HUES6 (cell line): ENCODE results near the gene HAND1.

Experiments used
- H3K27ac ChIP-seq: 2 replicates; pipeline ENCODE4 v1.7.0; 2013; ENCODE audit warnings: low read depth, mild to moderate bottlenecking, low read length, inconsistent platforms
- H3K27me3 ChIP-seq: 2 replicates; pipeline ENCODE4 v1.6.1; 2013; ENCODE audit warnings: low read length; ENCODE audit not compliant: control insufficient read depth, insufficient read depth
- H3K36me3 ChIP-seq: 2 replicates; pipeline ENCODE4 v1.6.1; 2013; ENCODE audit warnings: low read length; ENCODE audit not compliant: control insufficient read depth, insufficient read depth
- H3K4me1 ChIP-seq: 2 replicates; pipeline ENCODE4 v1.6.1; 2013; ENCODE audit warnings: low read length; ENCODE audit not compliant: control insufficient read depth, insufficient read depth
- H3K4me3 ChIP-seq: 2 replicates; pipeline ENCODE4 v1.5.1; 2013; ENCODE audit warnings: low read depth, low read length
- H3K9ac ChIP-seq: one replicate; pipeline ENCODE4 v1.6.1; 2013; ENCODE audit warnings: mild to moderate bottlenecking, low read length
- H3K9me3 ChIP-seq: 2 replicates; pipeline ENCODE4 v1.6.1; 2013; ENCODE audit warnings: low read depth, low read length; ENCODE audit not compliant: control insufficient read depth, insufficient read depth

HAND1 gene

DNA sequence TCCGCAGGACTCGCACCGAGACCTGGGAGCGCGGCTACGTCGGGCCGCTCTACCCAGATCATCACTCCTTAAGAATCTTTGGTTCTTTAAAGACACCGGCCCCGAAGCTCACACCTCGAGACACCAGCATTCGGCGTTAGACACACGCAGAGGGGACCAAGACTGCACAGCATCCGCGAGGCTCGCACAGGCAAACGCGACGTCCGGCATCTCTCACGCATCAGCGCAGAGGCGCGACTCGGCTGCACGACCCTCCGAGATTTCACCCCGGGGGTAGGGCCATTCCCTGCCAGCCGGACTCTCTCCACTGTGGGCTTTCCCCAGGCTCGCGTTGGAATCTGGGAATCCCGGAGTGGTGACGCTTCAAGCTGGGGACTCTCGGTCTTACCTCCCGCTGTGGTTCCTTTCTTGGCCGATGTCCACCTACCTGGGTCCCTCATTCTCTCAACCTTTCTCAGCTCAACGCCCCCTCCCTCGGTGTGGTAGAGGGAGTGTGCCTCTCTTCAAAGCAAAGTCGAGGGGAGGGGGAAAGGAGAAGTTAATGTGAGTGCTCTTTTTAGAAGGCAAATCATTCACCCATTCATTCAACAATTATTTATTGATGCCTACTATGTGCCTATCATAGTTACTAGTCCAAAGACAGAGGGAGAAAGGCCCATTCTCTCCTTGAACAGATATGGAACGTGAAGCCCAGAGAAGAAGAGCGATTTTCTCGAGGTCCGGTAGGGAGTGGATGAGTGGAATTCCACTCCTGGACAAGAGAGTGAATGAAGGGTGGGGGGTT lies 1.3 kb upstream of the HAND1 start:
- Histone ChIP-seq H3K36me3 (peaks cover 11% of the 10 kb centered on the region; the same call in 1 of the 2 replicates), H3K27ac (peak overlapping the region; percentile 52; the same call in 1 of the 2 replicates), H3K9me3 (no peaks in the 10 kb centered on the region), H3K27me3 (peaks cover 99% of the 10 kb centered on the region), H3K9ac (peak overlapping the region; percentile 88), H3K4me3 (peak overlapping the region; percentile 68), H3K4me1 (peaks cover 76% of the 10 kb centered on the region)

DNA sequence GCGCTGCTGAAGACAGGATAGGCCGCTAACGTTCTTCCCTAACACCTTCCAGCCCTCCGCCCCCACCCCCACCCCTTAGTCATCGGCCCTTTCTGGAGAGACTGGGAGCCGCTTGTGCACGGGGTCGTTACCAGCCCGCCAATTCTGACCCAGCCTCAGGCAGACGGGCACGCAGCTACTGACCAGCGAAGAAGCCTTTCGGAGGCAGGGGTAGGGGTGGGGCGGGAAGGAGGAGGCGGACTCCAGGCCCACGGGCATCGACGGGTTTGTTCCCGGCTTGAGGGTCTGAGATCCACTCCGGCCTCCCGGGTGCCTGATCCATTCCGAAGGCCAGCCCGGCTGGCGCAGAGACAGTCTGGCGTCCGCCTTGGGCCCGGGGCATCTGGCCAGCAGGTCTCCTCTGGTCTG lies 729 bp upstream of the HAND1 start:
- Histone ChIP-seq H3K27me3 (peaks cover 99% of the 10 kb centered on the region), H3K9me3 (no peaks in the 10 kb centered on the region), H3K4me3 (peak overlapping the region; percentile 68), H3K4me1 (peaks cover 74% of the 10 kb centered on the region), H3K36me3 (peaks cover 11% of the 10 kb centered on the region; the same call in 1 of the 2 replicates), H3K9ac (peak overlapping the region; percentile 88), H3K27ac (peak overlapping the region; percentile 52; the same call in 1 of the 2 replicates)

GRCh38 chr5:154477382-154478223 lies 424 bp downstream of the HAND1 start:
- Histone ChIP-seq H3K27ac (no peak overlapping the region; the same call in 1 of the 2 replicates), H3K4me3 (peak overlapping the region; percentile 68), H3K36me3 (peaks cover 11% of the 10 kb centered on the region; the same call in 1 of the 2 replicates), H3K9ac (peak overlapping the region; percentile 97), H3K27me3 (peaks cover 99% of the 10 kb centered on the region), H3K4me1 (peaks cover 68% of the 10 kb centered on the region), H3K9me3 (no peaks in the 10 kb centered on the region)

- Histone ChIP-seq H3K4me1 (peaks cover 60% of the 10 kb centered on the region), H3K36me3 (peaks cover 11% of the 10 kb centered on the region; the same call in 1 of the 2 replicates), H3K9me3 (no peaks in the 10 kb centered on the region), H3K27ac (peak overlapping the region; percentile 23; the same call in 1 of the 2 replicates), H3K27me3 (peaks cover 99% of the 10 kb centered on the region), H3K9ac (peak overlapping the region; percentile 97), H3K4me3 (peak overlapping the region; percentile 68)
Observed at GRCh38 chr5:154476354-154477205, 1.4 kb downstream of the HAND1 start.

GRCh38 chr5:154475591-154476353 lies 2.3 kb downstream of the HAND1 start:
- peak overlapping the region; percentile 97 for H3K9ac ChIP-seq
- no peaks in the 10 kb centered on the region for H3K9me3 ChIP-seq
- peak overlapping the region; percentile 23; the same call in 1 of the 2 replicates for H3K27ac ChIP-seq
- peaks cover 11% of the 10 kb centered on the region; the same call in 1 of the 2 replicates for H3K36me3 ChIP-seq
- peaks cover 99% of the 10 kb centered on the region for H3K27me3 ChIP-seq
- peak overlapping the region; percentile 68 for H3K4me3 ChIP-seq
- H3K4me1 ChIP-seq = peaks cover 60% of the 10 kb centered on the region

DNA sequence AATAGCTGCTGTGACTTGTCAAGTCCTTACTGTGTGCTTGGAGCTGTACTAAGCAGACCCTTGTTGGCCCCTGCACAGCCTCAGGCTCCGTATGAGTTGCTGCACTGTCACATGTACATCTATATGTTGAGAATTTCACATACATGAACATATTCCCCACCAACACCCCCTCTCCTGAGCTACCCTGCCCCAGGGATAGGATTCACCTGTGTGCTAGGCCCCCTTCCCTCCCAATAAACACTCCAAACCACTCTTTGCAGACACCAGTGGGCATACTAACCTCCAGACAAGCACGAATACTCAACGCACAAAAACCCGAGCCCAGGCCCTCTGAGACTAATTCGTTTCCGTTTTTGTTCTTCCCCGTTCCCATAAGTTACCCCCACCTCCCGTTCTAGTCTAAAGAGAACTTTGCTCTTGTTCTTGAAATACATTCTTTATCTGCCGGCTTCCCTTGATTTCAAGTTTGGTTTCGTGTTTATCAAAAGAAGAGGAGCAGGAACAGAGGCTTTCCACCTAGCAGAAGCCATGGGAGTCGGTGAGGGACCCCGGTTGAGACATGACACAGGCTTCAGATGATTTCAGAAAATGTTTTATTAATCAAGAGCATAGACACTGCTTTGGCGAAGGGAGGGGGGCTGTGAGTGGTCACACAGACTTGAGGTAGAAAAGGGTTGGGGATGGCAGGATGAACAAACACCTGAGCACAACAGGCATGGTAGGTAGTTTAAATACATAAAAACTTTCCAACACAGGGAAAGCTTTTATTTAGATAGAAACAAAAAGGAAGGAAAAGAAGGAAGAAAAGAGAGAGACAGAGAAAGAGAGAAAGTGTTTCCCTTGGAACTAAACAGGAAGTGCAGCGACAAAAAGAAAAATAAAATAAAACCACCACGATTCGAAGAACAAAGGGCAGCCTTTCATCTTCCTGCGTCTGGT lies 3.4 kb downstream of the HAND1 start:
- Histone ChIP-seq H3K9ac (peak overlapping the region; percentile 97), H3K9me3 (no peaks in the 10 kb centered on the region), H3K4me1 (peaks cover 49% of the 10 kb centered on the region), H3K27me3 (peaks cover 99% of the 10 kb centered on the region), H3K36me3 (peaks cover 11% of the 10 kb centered on the region; the same call in 1 of the 2 replicates), H3K27ac (no peak overlapping the region; the same call in 1 of the 2 replicates), H3K4me3 (peak overlapping the region; percentile 68; the same call in 1 of the 2 replicates)

DNA sequence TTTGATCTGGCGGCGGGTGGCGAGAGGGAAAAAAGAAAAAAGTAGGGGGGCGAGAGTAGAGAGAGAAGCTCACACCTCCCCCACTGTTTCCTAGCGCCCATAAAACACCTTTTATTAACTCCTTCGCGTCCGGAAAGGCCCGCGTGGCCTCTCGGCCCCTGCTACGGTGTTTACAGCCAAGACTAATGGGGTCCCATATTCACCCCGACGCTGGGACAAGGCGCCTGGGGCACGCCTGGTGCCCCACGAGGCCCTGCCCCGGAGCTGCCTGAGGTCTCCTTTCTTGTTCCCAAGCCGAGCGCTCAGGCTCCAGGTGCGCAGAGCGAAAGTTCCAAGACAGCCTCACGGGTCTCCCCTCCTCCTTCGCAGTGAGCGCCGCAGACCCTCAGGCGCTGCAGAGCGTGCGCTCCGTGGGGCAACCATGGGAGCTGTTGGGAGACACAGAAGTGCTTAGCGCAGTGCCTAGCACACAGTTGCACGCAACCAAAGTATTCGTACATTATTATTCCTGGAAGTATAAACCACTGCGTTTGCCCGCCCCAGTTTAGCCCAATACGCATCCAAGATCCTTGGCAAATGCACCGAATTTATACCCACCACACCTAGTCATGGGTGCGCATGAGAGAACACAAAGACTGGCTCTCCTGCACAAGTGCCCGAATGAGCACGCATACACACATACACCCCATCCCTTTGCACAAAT lies 4.3 kb downstream of the HAND1 start:
- peaks cover 98% of the 10 kb centered on the region for H3K27me3 ChIP-seq
- H3K9me3 ChIP-seq = no peaks in the 10 kb centered on the region
- no peak overlapping the region for H3K27ac ChIP-seq
- H3K4me1 ChIP-seq = peaks cover 39% of the 10 kb centered on the region
- H3K9ac ChIP-seq = peak overlapping the region; percentile 97
- peaks cover 11% of the 10 kb centered on the region; the same call in 1 of the 2 replicates for H3K36me3 ChIP-seq
- H3K4me3 ChIP-seq = peak overlapping the region; percentile 68

DNA sequence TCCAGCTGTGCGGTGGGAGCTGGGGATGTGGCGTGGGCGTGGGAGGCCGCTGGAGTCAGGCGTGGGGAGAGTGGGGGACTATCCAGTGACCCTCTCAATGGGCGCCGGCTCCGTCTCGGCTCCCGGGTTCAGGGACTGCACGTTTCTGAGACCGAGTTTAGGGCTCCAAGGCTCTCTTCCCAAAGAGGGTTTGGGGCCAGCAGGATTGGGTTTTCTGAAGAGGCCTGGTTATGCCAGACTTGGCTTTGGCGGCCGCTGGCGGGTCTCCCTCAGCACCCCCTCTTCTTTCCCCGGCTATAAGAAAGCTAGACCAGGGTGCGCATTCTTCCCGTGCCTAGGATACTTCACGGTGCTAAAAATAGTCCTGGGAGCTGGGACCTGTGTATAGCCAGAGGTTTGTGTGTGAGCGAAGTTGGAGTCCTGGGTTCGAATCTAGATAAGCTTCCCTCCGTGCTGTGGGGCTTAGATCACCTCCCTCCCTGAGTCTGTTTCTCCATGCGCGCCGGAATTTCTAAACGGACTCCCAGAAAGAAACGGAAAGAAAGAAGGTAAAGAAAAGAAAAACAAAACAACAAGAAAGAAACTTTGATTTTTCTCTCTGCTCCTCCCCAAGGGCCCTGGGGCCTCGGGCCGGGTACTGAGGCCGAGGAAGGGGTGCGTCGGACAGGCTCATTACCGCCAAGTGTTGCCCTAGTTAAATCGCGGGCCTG lies 5.0 kb downstream of the HAND1 start:
- H3K9me3 ChIP-seq = no peaks in the 10 kb centered on the region
- H3K27me3 ChIP-seq = peaks cover 94% of the 10 kb centered on the region
- H3K9ac ChIP-seq = peak overlapping the region; percentile 97
- peaks cover 41% of the 10 kb centered on the region for H3K4me1 ChIP-seq
- peaks cover 11% of the 10 kb centered on the region; the same call in 1 of the 2 replicates for H3K36me3 ChIP-seq
- no peak overlapping the region for H3K27ac ChIP-seq
- H3K4me3 ChIP-seq = peak overlapping the region; percentile 68
